IPS DF 6.9 (cell line): ENCODE measurements around the gene ST7L.

Experiments used
- DNase-seq: peaks from one replicate; pipeline ENCODE4 v3.0.0-alpha.2; 2013; ENCODE audit warnings: low read depth, low spot score
- H3K27ac ChIP-seq: one replicate; pipeline ENCODE4 v1.5.1; 2013; ENCODE audit warnings: low read length, control low read depth
- H3K27me3 ChIP-seq: 2 replicates; pipeline ENCODE4 v1.6.1; 2013; ENCODE audit warnings: mild to moderate bottlenecking, low read length; ENCODE audit not compliant: control insufficient read depth, insufficient read depth
- H3K36me3 ChIP-seq: 2 replicates; pipeline ENCODE4 v1.6.1; 2013; ENCODE audit warnings: low read length; ENCODE audit not compliant: control insufficient read depth, insufficient read depth
- H3K4me1 ChIP-seq: 2 replicates; pipeline ENCODE4 v1.6.1; 2013; ENCODE audit warnings: low read length; ENCODE audit not compliant: control insufficient read depth, insufficient read depth
- H3K4me3 ChIP-seq: 2 replicates; pipeline ENCODE4 v1.5.1; 2013; ENCODE audit warnings: mild to moderate bottlenecking, low read length
- H3K9me3 ChIP-seq: 2 replicates; pipeline ENCODE4 v1.6.1; 2013; ENCODE audit warnings: low read length, inconsistent platforms; ENCODE audit not compliant: control insufficient read depth, insufficient read depth
- WGBS: extraction: QIAGEN DNeasy Blood & Tissue Kit; methylation state at CpG from one replicate; pipeline ENCODE4 v1.1.7; 2013; ENCODE audit warnings: mixed read lengths, missing lambda C conversion rate; ENCODE audit not compliant: insufficient read length, insufficient coverage; 5-methylcytosine and 5-hydroxymethylcytosine counted together

Gene ST7L

GRCh38 chr1:112530832-112531231, 88.1 kb downstream of the ST7L start:
- no peak overlapping the region for H3K27ac ChIP-seq
- no peak for DNase-seq
- H3K4me3 ChIP-seq: no peak overlapping the region
- H3K27me3 ChIP-seq: no peaks in the 10 kb centered on the region
- no peaks in the 10 kb centered on the region for H3K4me1 ChIP-seq
- no peaks in the 10 kb centered on the region for H3K36me3 ChIP-seq
- no peaks in the 10 kb centered on the region for H3K9me3 ChIP-seq

GRCh38 chr1:112529301-112529700, 89.6 kb downstream of the ST7L start:
- Histone ChIP-seq H3K4me1 (no peaks in the 10 kb centered on the region), H3K4me3 (no peak overlapping the region), H3K9me3 (no peaks in the 10 kb centered on the region), H3K27ac (no peak overlapping the region), H3K36me3 (no peaks in the 10 kb centered on the region), H3K27me3 (no peaks in the 10 kb centered on the region)
- no peak for DNase-seq

- Histone ChIP-seq H3K27me3 (no peaks in the 10 kb centered on the region), H3K9me3 (no peaks in the 10 kb centered on the region), H3K36me3 (no peaks in the 10 kb centered on the region), H3K4me3 (no peak overlapping the region), H3K4me1 (no peaks in the 10 kb centered on the region), H3K27ac (no peak overlapping the region)
- no peak for DNase-seq
Measured at GRCh38 chr1:112528076-112528475, 90.9 kb downstream of the ST7L start.

- no peak for DNase-seq
- no peak overlapping the region for H3K4me3 ChIP-seq
- H3K4me1 ChIP-seq: no peaks in the 10 kb centered on the region
- no peak overlapping the region for H3K27ac ChIP-seq
- no peaks in the 10 kb centered on the region for H3K9me3 ChIP-seq
- no peaks in the 10 kb centered on the region for H3K36me3 ChIP-seq
- H3K27me3 ChIP-seq: no peaks in the 10 kb centered on the region
- WGBS: no CpG with 5 or more reads among the region's 4 CpGs
Measured at GRCh38 chr1:112527266-112528010, 91.5 kb downstream of the ST7L start.

GRCh38 chr1:112524986-112525385, 94.0 kb downstream of the ST7L start:
- Histone ChIP-seq H3K4me1 (no peaks in the 10 kb centered on the region), H3K4me3 (no peak overlapping the region), H3K36me3 (no peaks in the 10 kb centered on the region), H3K27ac (no peak overlapping the region), H3K27me3 (no peaks in the 10 kb centered on the region), H3K9me3 (no peaks in the 10 kb centered on the region)
- DNase-seq: no peak
- no CpG with 5 or more reads among the region's 1 CpG for WGBS

- Histone ChIP-seq H3K9me3 (no peaks in the 10 kb centered on the region), H3K4me3 (no peak overlapping the region), H3K36me3 (no peaks in the 10 kb centered on the region), H3K4me1 (no peaks in the 10 kb centered on the region), H3K27ac (no peak overlapping the region), H3K27me3 (no peaks in the 10 kb centered on the region)
- no CpG with 5 or more reads among the region's 8 CpGs for WGBS
- no peak for DNase-seq
Measured at GRCh38 chr1:112524251-112524650, 94.7 kb downstream of the ST7L start.

- Histone ChIP-seq H3K36me3 (no peaks in the 10 kb centered on the region), H3K27me3 (no peaks in the 10 kb centered on the region), H3K27ac (no peak overlapping the region), H3K4me1 (no peaks in the 10 kb centered on the region), H3K4me3 (no peak overlapping the region), H3K9me3 (no peaks in the 10 kb centered on the region)
- WGBS: no CpG with 5 or more reads among the region's 1 CpG
- no peak for DNase-seq
Measured at GRCh38 chr1:112522621-112523020, 96.3 kb downstream of the ST7L start.

- H3K27ac ChIP-seq: no peak overlapping the region
- no CpG with 5 or more reads among the region's 9 CpGs for WGBS
- H3K4me1 ChIP-seq: no peaks in the 10 kb centered on the region
- no peak overlapping the region for H3K4me3 ChIP-seq
- no peaks in the 10 kb centered on the region for H3K36me3 ChIP-seq
- H3K9me3 ChIP-seq: no peaks in the 10 kb centered on the region
- H3K27me3 ChIP-seq: no peaks in the 10 kb centered on the region
- DNase-seq: no peak
Measured at GRCh38 chr1:112520166-112520565, 98.8 kb downstream of the ST7L start.

GRCh38 chr1:112518186-112518585, 100.8 kb downstream of the ST7L start:
- no CpG with 5 or more reads among the region's 2 CpGs for WGBS
- no peaks in the 10 kb centered on the region for H3K9me3 ChIP-seq
- no peaks in the 10 kb centered on the region for H3K4me1 ChIP-seq
- H3K36me3 ChIP-seq: no peaks in the 10 kb centered on the region
- no peaks in the 10 kb centered on the region for H3K27me3 ChIP-seq
- H3K27ac ChIP-seq: no peak overlapping the region
- no peak for DNase-seq
- no peak overlapping the region for H3K4me3 ChIP-seq

- no peak overlapping the region for H3K4me3 ChIP-seq
- no peaks in the 10 kb centered on the region for H3K4me1 ChIP-seq
- H3K9me3 ChIP-seq: no peaks in the 10 kb centered on the region
- no peaks in the 10 kb centered on the region for H3K36me3 ChIP-seq
- H3K27ac ChIP-seq: no peak overlapping the region
- H3K27me3 ChIP-seq: no peaks in the 10 kb centered on the region
- DNase-seq: no peak
- no CpG with 5 or more reads among the region's 2 CpGs for WGBS
Measured at GRCh38 chr1:112517646-112518045, 101.3 kb downstream of the ST7L start.

- no peak overlapping the region for H3K4me3 ChIP-seq
- H3K27me3 ChIP-seq: no peaks in the 10 kb centered on the region
- H3K4me1 ChIP-seq: no peaks in the 10 kb centered on the region
- DNase-seq: no peak
- no peaks in the 10 kb centered on the region for H3K9me3 ChIP-seq
- H3K27ac ChIP-seq: no peak overlapping the region
- no peaks in the 10 kb centered on the region for H3K36me3 ChIP-seq
- WGBS: no CpG with 5 or more reads among the region's 9 CpGs
Measured at GRCh38 chr1:112517231-112517630, 101.7 kb downstream of the ST7L start.
